ENCODE data around the gene ZNF737. TPM values are rescaled to one million over a fixed set of nuclear protein-coding genes. Genes with fewer than 3 reads are reported as not detected.

ZNF737 gene
- total and polyA plus RNA-seq, 4 donors: 0.67 to 3.7 (median 2.2) TPM

DNA sequence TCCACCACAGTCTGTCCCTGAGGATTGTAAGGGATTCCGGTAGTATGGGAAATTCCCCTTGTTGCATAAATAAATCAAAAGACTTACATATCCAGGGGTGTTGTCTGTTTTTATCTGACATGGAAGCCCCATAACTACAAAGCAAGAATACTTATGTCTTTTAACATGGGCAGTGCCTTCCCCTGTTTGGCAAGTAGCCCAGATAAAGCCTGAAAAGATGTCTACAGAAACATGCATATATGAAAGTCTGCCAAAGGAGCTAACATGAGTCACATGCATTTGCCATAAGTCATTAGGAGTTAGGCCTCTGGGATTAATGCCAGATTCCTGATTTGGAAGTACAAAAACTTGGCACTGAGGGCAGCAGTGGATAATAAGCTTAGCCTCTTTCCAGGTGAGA is 62.1 kb downstream of the ZNF737 start:
- TF ChIP-seq, protein P1, sequence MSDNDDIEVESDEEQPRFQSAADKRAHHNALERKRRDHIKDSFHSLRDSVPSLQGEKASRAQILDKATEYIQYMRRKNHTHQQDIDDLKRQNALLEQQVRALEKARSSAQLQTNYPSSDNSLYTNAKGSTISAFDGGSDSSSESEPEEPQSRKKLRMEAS (IDR thresholded peaks at IDR 0.05): no peak
- TF ChIP-seq HNF4G (IDR thresholded peaks at IDR 0.05): no peak
- Histone ChIP-seq H3K27me3 (ENCODE audit: control insufficient read depth in 4 of 4, insufficient read depth in 4 of 4, low read length in 3 of 4) (no peaks in the 10 kb centered on the region), H3K4me3 (ENCODE audit: low read depth in 1 of 3, low read length in 3 of 3) (no peak overlapping the region), H3K4me1 (ENCODE audit: control insufficient read depth in 4 of 4, insufficient read depth in 4 of 4, low read length in 3 of 4) (no peaks in the 10 kb centered on the region), H3K9ac (ENCODE audit: low read depth in 1 of 2, low read length in 2 of 2) (no peak overlapping the region), H3K36me3 (ENCODE audit: control insufficient read depth in 4 of 4, insufficient read depth in 3 of 4, low read depth in 1 of 4, low read length in 3 of 4) (no peaks in the 10 kb centered on the region), H3K9me3 (ENCODE audit: control insufficient read depth in 4 of 4, low read length in 3 of 4) (peaks cover 0 to 23% (median 11%) of the 10 kb centered on the region in 4 donors), H3K27ac (ENCODE audit: low read depth in 1 of 2, low read length in 2 of 2) (no peak overlapping the region)
- no peak for DNase-seq (ENCODE audit: low spot score)
- 71% methylated on average over 1 of the region's 1 CpG for WGBS

Other genes starting within 250 kb of the ZNF737 start
- 1 to 10 TPM; 3.0 to 4.2 TPM for gene ZNF626, start 95.8 kb upstream of the ZNF737 start, total RNA-seq
- 1 to 10 TPM; 1.6 to 2.8 TPM for gene ZNF626, start 95.8 kb upstream of the ZNF737 start, polyA plus RNA-seq
- gene ZNF66, start 210.5 kb upstream of the ZNF737 start, total RNA-seq: 1 to 10 TPM; 1.4 to 4.5 TPM
- under 1 TPM; 0.06 to 0.69 TPM for gene ZNF66, start 210.5 kb upstream of the ZNF737 start, polyA plus RNA-seq